ENCODE measurements around the gene CMSS1. TPM values are rescaled to one million over a fixed set of nuclear protein-coding genes. Genes with fewer than 3 reads are reported as not detected.

CMSS1 gene
- total RNA-seq, 1 donor = 27.8 TPM

DNA sequence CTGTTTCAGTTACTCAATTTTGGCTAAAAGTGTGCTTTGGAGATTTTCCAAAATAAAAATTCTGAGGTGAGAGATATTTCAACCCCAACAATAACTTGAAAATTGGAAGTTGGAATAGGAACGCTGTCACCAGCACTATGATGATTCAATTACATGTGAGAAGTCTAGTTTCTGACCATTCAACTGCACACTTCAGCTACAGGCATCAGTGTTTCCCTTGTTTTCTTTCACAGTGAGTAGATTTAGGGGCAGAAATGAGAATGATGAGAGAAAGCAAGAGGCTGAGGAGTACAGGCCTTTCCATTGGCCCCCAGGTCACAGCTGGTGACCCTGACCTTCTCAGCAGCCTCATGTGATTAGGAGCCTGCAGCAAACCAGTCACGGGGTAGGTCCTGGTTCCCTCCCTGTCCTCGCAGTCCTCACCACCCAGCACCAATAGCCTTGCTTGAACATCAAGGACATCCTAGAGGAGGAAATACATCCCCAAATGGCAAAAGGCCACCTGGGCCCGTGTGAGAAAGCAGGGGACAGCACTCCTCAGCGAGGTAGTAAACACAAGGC, 306.6 kb downstream of the CMSS1 start:
- no peak for TF ChIP-seq CTCF (IDR thresholded peaks at IDR 0.05; ENCODE audit: insufficient read depth, low read length)
- peak; percentile 51 for DNase-seq (ENCODE audit: low read depth)
- no peak overlapping the region for H3K4me3 ChIP-seq (ENCODE audit: low read depth, low read length)

DNA sequence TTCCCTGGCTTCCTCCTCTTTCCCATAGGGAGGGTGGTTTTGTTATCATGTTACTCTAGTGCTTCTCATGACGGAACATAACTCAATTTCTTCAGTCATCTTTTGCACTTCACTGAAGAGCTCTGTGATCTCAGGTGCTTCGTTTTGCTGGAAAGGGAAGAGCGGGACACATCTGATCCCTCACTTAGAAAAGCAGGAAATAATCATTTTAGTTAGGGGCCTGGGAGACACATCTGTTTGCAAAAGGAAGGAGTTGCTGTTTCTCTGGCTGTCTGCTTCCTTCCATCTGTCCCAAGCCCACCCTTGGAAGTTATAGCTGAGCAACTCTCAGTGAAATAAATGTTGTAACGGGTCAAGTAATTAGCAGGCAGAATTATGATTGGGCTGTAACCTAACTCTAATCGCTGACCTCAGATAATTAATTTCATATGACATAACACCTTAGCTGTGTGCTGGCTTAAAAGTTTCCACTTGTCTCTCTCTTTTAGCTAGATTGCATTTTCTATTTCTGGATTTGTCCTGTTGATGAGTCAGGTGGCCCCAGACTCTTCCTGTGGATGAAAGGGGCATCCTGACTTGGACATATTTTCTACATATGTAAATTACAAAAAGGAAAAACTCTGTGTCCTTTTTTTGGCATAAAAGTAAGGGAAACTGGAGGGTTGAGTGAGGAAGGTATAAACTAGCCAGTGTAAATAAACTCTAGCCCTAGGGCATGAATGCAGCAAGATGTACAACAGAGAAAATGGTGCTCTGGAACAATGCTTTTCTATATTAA, 307.7 kb downstream of the CMSS1 start:
- no peak for DNase-seq (ENCODE audit: low read depth)
- no peak overlapping the region for H3K4me3 ChIP-seq (ENCODE audit: low read depth, low read length)
- no peak for TF ChIP-seq CTCF (IDR thresholded peaks at IDR 0.05; ENCODE audit: insufficient read depth, low read length)

- no peak overlapping the region for H3K4me3 ChIP-seq (ENCODE audit: low read depth, low read length)
- TF ChIP-seq CTCF (IDR thresholded peaks at IDR 0.05; ENCODE audit: insufficient read depth, low read length) = no peak
- DNase-seq (ENCODE audit: low read depth) = no peak
Measured at GRCh38 chr3:100127792-100128191, 310.1 kb downstream of the CMSS1 start.

DNA sequence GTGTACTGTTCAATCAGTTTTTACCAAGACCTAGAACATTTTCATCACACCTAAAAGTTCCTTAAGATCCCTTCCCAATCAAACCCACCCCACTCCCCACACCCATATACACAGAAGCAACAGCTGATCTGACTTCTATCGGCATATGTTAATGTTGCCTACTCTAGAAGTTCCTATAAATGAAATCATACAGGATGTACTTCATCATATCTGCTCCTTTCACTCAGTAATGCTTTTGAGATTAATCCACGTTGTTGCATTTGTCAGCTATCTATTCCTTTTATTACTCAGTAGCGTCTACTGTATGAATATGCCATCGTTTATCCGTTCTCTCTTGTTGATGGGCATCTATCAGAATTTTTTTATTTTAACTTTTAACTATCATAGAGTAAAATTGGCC, 310.9 kb downstream of the CMSS1 start:
- DNase-seq (ENCODE audit: low read depth) = no peak
- no peak for TF ChIP-seq CTCF (IDR thresholded peaks at IDR 0.05; ENCODE audit: insufficient read depth, low read length)
- no peak overlapping the region for H3K4me3 ChIP-seq (ENCODE audit: low read depth, low read length)

DNA sequence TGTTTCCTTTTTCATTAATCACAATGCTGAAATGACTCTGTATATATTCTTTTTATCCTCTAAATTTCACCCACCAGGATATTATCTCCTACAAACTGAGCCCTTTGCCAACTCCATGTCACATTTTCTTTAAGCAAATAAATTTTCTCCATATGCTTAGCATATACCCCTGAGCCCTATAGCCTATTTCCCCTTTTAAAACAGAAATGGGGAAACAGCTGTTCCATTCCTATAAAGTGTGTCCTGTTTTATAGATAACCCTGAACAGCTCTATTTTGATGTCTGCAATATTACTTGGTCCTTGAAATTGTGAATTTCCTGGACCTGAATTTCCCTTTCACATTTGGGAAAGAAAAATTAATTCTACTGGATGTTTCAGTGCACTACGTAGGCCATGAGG, 312.3 kb downstream of the CMSS1 start:
- no peak for TF ChIP-seq CTCF (IDR thresholded peaks at IDR 0.05; ENCODE audit: insufficient read depth, low read length)
- H3K4me3 ChIP-seq (ENCODE audit: low read depth, low read length) = no peak overlapping the region
- no peak for DNase-seq (ENCODE audit: low read depth)

- TF ChIP-seq CTCF (IDR thresholded peaks at IDR 0.05; ENCODE audit: insufficient read depth, low read length) = no peak
- DNase-seq (ENCODE audit: low read depth) = no peak
- no peak overlapping the region for H3K4me3 ChIP-seq (ENCODE audit: low read depth, low read length)
Measured at GRCh38 chr3:100131241-100131640, 313.6 kb downstream of the CMSS1 start.
